ENCODE data around the gene ACSL1. TPM values are rescaled to one million over a fixed set of nuclear protein-coding genes. Genes with fewer than 3 reads are reported as not detected.

The ACSL1 gene
- total RNA-seq, 1 donor from 2014 or later = 4.3 TPM

GRCh38 chr4:184853436-184853835 lies 27.7 kb upstream of the ACSL1 start:
- Mint-ChIP-seq H3K4me1 (ENCODE audit: unreplicated experiment) (no peaks in the 10 kb centered on the region), H3K27ac (ENCODE audit: unreplicated experiment) (no peak overlapping the region), H3K36me3 (ENCODE audit: low read depth, unreplicated experiment) (no peaks in the 10 kb centered on the region), H3K9me3 (ENCODE audit: unreplicated experiment) (no peaks in the 10 kb centered on the region), H3K27me3 (ENCODE audit: unreplicated experiment) (peaks cover 2% of the 10 kb centered on the region), H3K4me3 (ENCODE audit: unreplicated experiment) (no peak overlapping the region)
- DNase-seq (ENCODE audit: low spot score) = no peak
- no peak for TF ChIP-seq CTCF (IDR thresholded peaks at IDR 0.05; ENCODE audit: unreplicated experiment)

GRCh38 chr4:184851886-184852285 lies 26.1 kb upstream of the ACSL1 start:
- no peak for TF ChIP-seq CTCF (IDR thresholded peaks at IDR 0.05; ENCODE audit: unreplicated experiment)
- Mint-ChIP-seq H3K36me3 (ENCODE audit: low read depth, unreplicated experiment) (no peaks in the 10 kb centered on the region), H3K27me3 (ENCODE audit: unreplicated experiment) (peaks cover 2% of the 10 kb centered on the region), H3K4me1 (ENCODE audit: unreplicated experiment) (no peaks in the 10 kb centered on the region), H3K4me3 (ENCODE audit: unreplicated experiment) (no peak overlapping the region), H3K27ac (ENCODE audit: unreplicated experiment) (no peak overlapping the region), H3K9me3 (ENCODE audit: unreplicated experiment) (no peaks in the 10 kb centered on the region)
- DNase-seq (ENCODE audit: low spot score) = no peak

DNA sequence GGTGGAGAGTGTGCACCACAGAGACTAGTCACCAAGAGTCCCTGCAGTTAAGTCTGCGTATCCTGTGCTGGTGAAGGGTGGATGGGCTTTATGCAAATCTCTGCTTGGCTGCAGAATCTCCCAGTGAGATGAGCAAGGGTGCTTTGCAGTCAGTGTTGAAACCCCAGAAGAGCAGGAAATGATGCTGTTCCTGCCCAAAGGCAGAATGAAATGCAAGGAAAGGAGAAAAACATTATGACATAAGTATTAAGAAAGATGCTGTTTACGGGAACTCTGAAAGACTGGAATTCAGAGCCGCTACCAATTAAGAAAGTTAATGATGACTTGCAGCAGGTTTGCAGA lies 25.4 kb upstream of the ACSL1 start:
- DNase-seq (ENCODE audit: low spot score) = no peak
- no peak overlapping the region for H3K4me3 Mint-ChIP-seq (ENCODE audit: unreplicated experiment)
- no peaks in the 10 kb centered on the region for H3K36me3 Mint-ChIP-seq (ENCODE audit: low read depth, unreplicated experiment)
- H3K9me3 Mint-ChIP-seq (ENCODE audit: unreplicated experiment) = no peaks in the 10 kb centered on the region
- no peak overlapping the region for H3K27ac Mint-ChIP-seq (ENCODE audit: unreplicated experiment)
- peaks cover 2% of the 10 kb centered on the region for H3K27me3 Mint-ChIP-seq (ENCODE audit: unreplicated experiment)
- H3K4me1 Mint-ChIP-seq (ENCODE audit: unreplicated experiment) = no peaks in the 10 kb centered on the region
- TF ChIP-seq CTCF (IDR thresholded peaks at IDR 0.05; ENCODE audit: unreplicated experiment) = no peak

- TF ChIP-seq CTCF (IDR thresholded peaks at IDR 0.05; ENCODE audit: unreplicated experiment) = no peak
- H3K36me3 Mint-ChIP-seq (ENCODE audit: low read depth, unreplicated experiment) = no peaks in the 10 kb centered on the region
- H3K27ac Mint-ChIP-seq (ENCODE audit: unreplicated experiment) = no peak overlapping the region
- H3K4me1 Mint-ChIP-seq (ENCODE audit: unreplicated experiment) = no peaks in the 10 kb centered on the region
- no peak overlapping the region for H3K4me3 Mint-ChIP-seq (ENCODE audit: unreplicated experiment)
- H3K27me3 Mint-ChIP-seq (ENCODE audit: unreplicated experiment) = peaks cover 2% of the 10 kb centered on the region
- H3K9me3 Mint-ChIP-seq (ENCODE audit: unreplicated experiment) = no peaks in the 10 kb centered on the region
- no peak for DNase-seq (ENCODE audit: low spot score)
Observed at GRCh38 chr4:184850431-184851199, 24.8 kb upstream of the ACSL1 start.

- H3K36me3 Mint-ChIP-seq (ENCODE audit: low read depth, unreplicated experiment) = no peaks in the 10 kb centered on the region
- no peak for DNase-seq (ENCODE audit: low spot score)
Observed at GRCh38 chr4:184850018-184850417, 24.2 kb upstream of the ACSL1 start.

More at GRCh38 chr4:184850018-184850417, 24.2 kb upstream of the ACSL1 start:
- Mint-ChIP-seq H3K27ac (ENCODE audit: unreplicated experiment) (no peak overlapping the region), H3K4me3 (ENCODE audit: unreplicated experiment) (no peak overlapping the region), H3K9me3 (ENCODE audit: unreplicated experiment) (no peaks in the 10 kb centered on the region), H3K4me1 (ENCODE audit: unreplicated experiment) (no peaks in the 10 kb centered on the region), H3K27me3 (ENCODE audit: unreplicated experiment) (no peaks in the 10 kb centered on the region)
- TF ChIP-seq CTCF (IDR thresholded peaks at IDR 0.05; ENCODE audit: unreplicated experiment) = no peak
